Measurements from ENCODE around the gene SPATS2L. TPM values are rescaled to one million over a fixed set of nuclear protein-coding genes. Genes with fewer than 3 reads are reported as not detected.

SPATS2L gene
- polyA plus RNA-seq, 1 experiment: 243 TPM

GRCh38 chr2:200448455-200448854, 142.0 kb downstream of the SPATS2L start:
- H3K27me3 ChIP-seq (ENCODE audit: control insufficient read depth, insufficient read depth, low read length): no peaks in the 10 kb centered on the region
- peaks cover 7% of the 10 kb centered on the region; the same call in 1 of the 2 replicates for H3K36me3 ChIP-seq (ENCODE audit: control insufficient read depth, insufficient read depth, low read length)
- ChIA-PET CTCF (interaction anchor here (1.0 to 2.0 kb wide), 2 partner anchors 463 to 469 kb away, joined by 5 to 6 read pairs; no protein-coding TSS in a partner anchor), POLR2A (no interaction called here)
- no peak for TF ChIP-seq CTCF (IDR thresholded peaks at IDR 0.05; ENCODE audit: insufficient read depth, low read depth, low read length)
- H3K4me3 ChIP-seq (ENCODE audit: low read depth, low read length): no peak overlapping the region
- DNase-seq (ENCODE audit: low read depth): no peak

- no peak for DNase-seq (ENCODE audit: low read depth)
- no peak overlapping the region for H3K4me3 ChIP-seq (ENCODE audit: low read depth, low read length)
- peaks cover 7% of the 10 kb centered on the region; the same call in 1 of the 2 replicates for H3K36me3 ChIP-seq (ENCODE audit: control insufficient read depth, insufficient read depth, low read length)
- no peak for TF ChIP-seq CTCF (IDR thresholded peaks at IDR 0.05; ENCODE audit: insufficient read depth, low read depth, low read length)
- H3K27me3 ChIP-seq (ENCODE audit: control insufficient read depth, insufficient read depth, low read length): no peaks in the 10 kb centered on the region
- ChIA-PET POLR2A (no interaction called here), CTCF (interaction anchor here (1.0 to 2.0 kb wide), 2 partner anchors 464 to 469 kb away, joined by 5 to 6 read pairs; no protein-coding TSS in a partner anchor)
These were observed 142.7 kb downstream of the SPATS2L start for GRCh38 chr2:200449149-200449548.

- ChIA-PET CTCF (no interaction called here), POLR2A (no interaction called here)
- DNase-seq (ENCODE audit: low read depth): no peak
- Histone ChIP-seq H3K27me3 (ENCODE audit: control insufficient read depth, insufficient read depth, low read length) (no peaks in the 10 kb centered on the region), H3K36me3 (ENCODE audit: control insufficient read depth, insufficient read depth, low read length) (peaks cover 7% of the 10 kb centered on the region; the same call in 1 of the 2 replicates), H3K4me3 (ENCODE audit: low read depth, low read length) (no peak overlapping the region)
- TF ChIP-seq CTCF (IDR thresholded peaks at IDR 0.05; ENCODE audit: insufficient read depth, low read depth, low read length): no peak
These were observed 143.8 kb downstream of the SPATS2L start for GRCh38 chr2:200450288-200450687.

- no peak for DNase-seq (ENCODE audit: low read depth)
- H3K4me3 ChIP-seq (ENCODE audit: low read depth, low read length): no peak overlapping the region
- H3K27me3 ChIP-seq (ENCODE audit: control insufficient read depth, insufficient read depth, low read length): no peaks in the 10 kb centered on the region
- ChIA-PET CTCF (no interaction called here), POLR2A (no interaction called here)
- TF ChIP-seq CTCF (IDR thresholded peaks at IDR 0.05; ENCODE audit: insufficient read depth, low read depth, low read length): no peak
- peaks cover 5% of the 10 kb centered on the region; the same call in 1 of the 2 replicates for H3K36me3 ChIP-seq (ENCODE audit: control insufficient read depth, insufficient read depth, low read length)
These were observed 145.0 kb downstream of the SPATS2L start for GRCh38 chr2:200451511-200451910.

GRCh38 chr2:200452377-200452776, 145.9 kb downstream of the SPATS2L start:
- POLR2A ChIA-PET: no interaction called here
- Histone ChIP-seq H3K4me3 (ENCODE audit: low read depth, low read length) (no peak overlapping the region), H3K27me3 (ENCODE audit: control insufficient read depth, insufficient read depth, low read length) (no peaks in the 10 kb centered on the region), H3K36me3 (ENCODE audit: control insufficient read depth, insufficient read depth, low read length) (peaks cover 7% of the 10 kb centered on the region; the same call in 1 of the 2 replicates)
- TF ChIP-seq CTCF (IDR thresholded peaks at IDR 0.05; ENCODE audit: insufficient read depth, low read depth, low read length): no peak
- no peak for DNase-seq (ENCODE audit: low read depth)
- CTCF ChIA-PET: no interaction called here
